AG09309 (cell line): ENCODE data around the gene BBOF1.
"Not testable (repeated sequence)": the region's sequence is repeated elsewhere in the genome, so short reads cannot be mapped to it uniquely, and the experiment has no call there.

Experiments
- DNase-seq: peaks from one replicate; pipeline ENCODE4 v3.0.0-alpha.2; 2010; ENCODE audit warnings: low read depth
- H3K4me3 ChIP-seq: 2 replicates; pipeline ENCODE4 v1.5.1; 2011; ENCODE audit warnings: mild to moderate bottlenecking, low read depth, low read length, moderate library complexity; ENCODE audit not compliant: control insufficient read depth
- TF ChIP-seq, protein P1 (sequence below): IDR thresholded peaks from 2 replicates; pipeline ENCODE4 v1.5.1; 2011; ENCODE audit warnings: mild to moderate bottlenecking, low read depth, low read length, inconsistent platforms; ENCODE audit not compliant: insufficient read depth, control insufficient read depth; ENCODE audit errors: missing control alignments

BBOF1 gene

DNA sequence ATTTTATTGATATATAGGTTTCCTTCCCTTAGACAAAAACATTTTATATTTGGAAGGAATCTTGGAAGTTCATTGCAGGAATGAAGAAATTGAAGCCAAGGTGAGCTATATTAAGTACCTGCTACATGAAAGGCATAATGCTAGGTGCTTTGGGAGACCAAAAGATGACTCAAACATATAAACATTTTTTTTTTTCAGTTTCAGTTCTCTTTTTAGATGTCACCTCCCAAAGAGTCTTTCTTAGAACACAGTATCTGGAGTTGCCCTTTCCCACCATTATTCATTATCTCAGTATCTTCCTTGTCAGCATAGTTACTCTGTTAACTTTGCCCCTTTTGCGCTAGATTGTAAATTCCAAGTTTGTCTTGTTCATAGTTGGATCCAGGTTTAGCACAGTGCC, 66.7 kb downstream of the BBOF1 start:
- H3K4me3 ChIP-seq = peak overlapping the region; percentile 83
- DNase-seq = no peak
- TF ChIP-seq, protein P1, sequence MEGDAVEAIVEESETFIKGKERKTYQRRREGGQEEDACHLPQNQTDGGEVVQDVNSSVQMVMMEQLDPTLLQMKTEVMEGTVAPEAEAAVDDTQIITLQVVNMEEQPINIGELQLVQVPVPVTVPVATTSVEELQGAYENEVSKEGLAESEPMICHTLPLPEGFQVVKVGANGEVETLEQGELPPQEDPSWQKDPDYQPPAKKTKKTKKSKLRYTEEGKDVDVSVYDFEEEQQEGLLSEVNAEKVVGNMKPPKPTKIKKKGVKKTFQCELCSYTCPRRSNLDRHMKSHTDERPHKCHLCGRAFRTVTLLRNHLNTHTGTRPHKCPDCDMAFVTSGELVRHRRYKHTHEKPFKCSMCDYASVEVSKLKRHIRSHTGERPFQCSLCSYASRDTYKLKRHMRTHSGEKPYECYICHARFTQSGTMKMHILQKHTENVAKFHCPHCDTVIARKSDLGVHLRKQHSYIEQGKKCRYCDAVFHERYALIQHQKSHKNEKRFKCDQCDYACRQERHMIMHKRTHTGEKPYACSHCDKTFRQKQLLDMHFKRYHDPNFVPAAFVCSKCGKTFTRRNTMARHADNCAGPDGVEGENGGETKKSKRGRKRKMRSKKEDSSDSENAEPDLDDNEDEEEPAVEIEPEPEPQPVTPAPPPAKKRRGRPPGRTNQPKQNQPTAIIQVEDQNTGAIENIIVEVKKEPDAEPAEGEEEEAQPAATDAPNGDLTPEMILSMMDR = no peak

GRCh38 chr14:74089251-74090020, 70.3 kb downstream of the BBOF1 start:
- H3K4me3 ChIP-seq = no peak overlapping the region
- TF ChIP-seq, protein P1 = no peak
- no peak for DNase-seq

GRCh38 chr14:74105381-74105780, 86.2 kb downstream of the BBOF1 start:
- H3K4me3 ChIP-seq = no peak overlapping the region
- TF ChIP-seq, protein P1 = no peak
- DNase-seq = no peak

- DNase-seq = no peak
- TF ChIP-seq, protein P1 = no peak
- H3K4me3 ChIP-seq = no peak overlapping the region
Measured at GRCh38 chr14:74109369-74109768, 90.2 kb downstream of the BBOF1 start.

GRCh38 chr14:74111395-74112216, 92.5 kb downstream of the BBOF1 start:
- DNase-seq = peak; percentile 29
- TF ChIP-seq, protein P1 = peak; percentile 52
- not testable (repeated sequence) for H3K4me3 ChIP-seq
